ENCODE results near the gene CD81.
"Not testable (repeated sequence)": the region's sequence is repeated elsewhere in the genome, so short reads cannot be mapped to it uniquely, and the experiment has no call there.

- not testable (repeated sequence) for TF ChIP-seq POLR2A, CTCF (IDR thresholded peaks at IDR 0.05)
Observed at GRCh38 chr11:2333486-2334205, 43.5 kb upstream of the CD81 start.
